Measurements from ENCODE around the gene ME3.

DNA sequence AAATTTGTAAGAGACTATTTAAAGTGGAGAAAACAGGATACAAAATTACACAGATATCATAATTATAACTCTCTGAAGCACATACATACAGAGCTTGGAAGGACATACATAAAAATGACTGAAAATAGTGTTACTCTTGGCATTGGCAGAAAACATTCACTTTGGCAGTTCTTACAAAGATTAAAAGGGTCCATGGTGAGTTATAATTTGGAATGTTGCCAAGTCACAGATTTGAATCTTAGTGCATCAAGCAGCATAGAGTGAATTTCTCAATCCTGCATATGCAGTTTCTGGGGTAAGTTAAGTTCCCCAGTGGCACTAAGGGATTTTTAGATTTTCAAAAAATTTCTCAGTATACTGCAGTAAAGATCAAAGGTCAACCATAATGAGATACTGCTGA, 181.8 kb downstream of the ME3 start:
- TF ChIP-seq, protein P1, sequence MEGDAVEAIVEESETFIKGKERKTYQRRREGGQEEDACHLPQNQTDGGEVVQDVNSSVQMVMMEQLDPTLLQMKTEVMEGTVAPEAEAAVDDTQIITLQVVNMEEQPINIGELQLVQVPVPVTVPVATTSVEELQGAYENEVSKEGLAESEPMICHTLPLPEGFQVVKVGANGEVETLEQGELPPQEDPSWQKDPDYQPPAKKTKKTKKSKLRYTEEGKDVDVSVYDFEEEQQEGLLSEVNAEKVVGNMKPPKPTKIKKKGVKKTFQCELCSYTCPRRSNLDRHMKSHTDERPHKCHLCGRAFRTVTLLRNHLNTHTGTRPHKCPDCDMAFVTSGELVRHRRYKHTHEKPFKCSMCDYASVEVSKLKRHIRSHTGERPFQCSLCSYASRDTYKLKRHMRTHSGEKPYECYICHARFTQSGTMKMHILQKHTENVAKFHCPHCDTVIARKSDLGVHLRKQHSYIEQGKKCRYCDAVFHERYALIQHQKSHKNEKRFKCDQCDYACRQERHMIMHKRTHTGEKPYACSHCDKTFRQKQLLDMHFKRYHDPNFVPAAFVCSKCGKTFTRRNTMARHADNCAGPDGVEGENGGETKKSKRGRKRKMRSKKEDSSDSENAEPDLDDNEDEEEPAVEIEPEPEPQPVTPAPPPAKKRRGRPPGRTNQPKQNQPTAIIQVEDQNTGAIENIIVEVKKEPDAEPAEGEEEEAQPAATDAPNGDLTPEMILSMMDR (IDR thresholded peaks at IDR 0.05), result no peak
- no peak for TF ChIP-seq POLR2A (IDR thresholded peaks at IDR 0.05)
